ENCODE measurements around the gene ANAPC1.
"Not testable (repeated sequence)": the region's sequence is repeated elsewhere in the genome, so short reads cannot be mapped to it uniquely, and the experiment has no call there.

GRCh38 chr2:111744751-111745150 lies 139.2 kb downstream of the ANAPC1 start:
- not testable (repeated sequence) for TF ChIP-seq REST (IDR thresholded peaks at IDR 0.05; ENCODE audit: unreplicated experiment); CTCF (conservative IDR thresholded peaks at IDR 0.05; ENCODE audit: low read depth in 2 of 2)
